Dedifferentiated amniotic fluid mesenchymal stem cell (primary cell): ENCODE results near the gene WWTR1.

Source experiments
- DNase-seq: peaks from one replicate; pipeline ENCODE4 v3.0.0-alpha.2; 2016; ENCODE audit errors: extremely low spot score

Gene WWTR1

GRCh38 chr3:149566292-149566975, 91.4 kb downstream of the WWTR1 start:
- peak; percentile 36 for DNase-seq

GRCh38 chr3:149564079-149564478, 93.7 kb downstream of the WWTR1 start:
- DNase-seq, result no peak

- no peak for DNase-seq
Measured at GRCh38 chr3:149563114-149563513, 94.7 kb downstream of the WWTR1 start.

DNA sequence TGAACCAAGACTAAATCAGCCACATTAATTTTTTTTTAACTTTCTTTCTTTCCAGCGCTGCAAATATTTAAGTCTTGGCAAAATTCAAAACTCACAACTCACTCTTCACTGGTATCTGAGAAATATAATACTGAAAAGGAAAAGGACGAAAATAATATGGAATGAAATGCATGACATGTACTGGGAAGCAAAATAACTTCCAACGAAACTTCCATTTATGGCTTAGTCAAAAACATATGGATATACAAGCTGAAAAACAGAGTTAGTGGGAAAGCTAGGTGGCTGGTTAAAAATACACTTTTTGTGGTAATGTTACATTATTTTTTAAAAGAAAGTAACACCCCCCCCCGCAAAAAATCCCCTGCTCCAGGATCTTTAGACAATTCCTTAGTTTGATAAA, 97.2 kb downstream of the WWTR1 start:
- no peak for DNase-seq

DNA sequence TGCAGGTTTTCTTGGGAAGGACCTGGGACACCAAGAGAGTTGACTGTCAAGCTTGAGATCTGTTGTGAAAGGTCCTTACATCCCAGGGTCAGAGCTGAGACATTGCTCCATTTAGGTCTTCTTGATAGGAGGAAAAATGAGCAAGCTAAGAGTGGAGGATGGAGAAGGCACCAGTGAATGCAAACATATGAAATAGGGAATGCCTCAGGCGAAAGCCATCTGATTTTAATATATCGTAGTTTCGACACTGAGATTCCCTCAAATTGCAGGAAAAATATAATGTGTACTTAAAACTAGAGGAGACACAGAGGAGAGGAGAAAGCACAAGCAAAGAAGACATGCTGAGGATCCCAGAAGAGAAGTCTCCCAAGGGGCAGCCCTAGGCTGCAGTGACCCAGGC, 97.8 kb downstream of the WWTR1 start:
- DNase-seq, result no peak

GRCh38 chr3:149559525-149559924, 98.3 kb downstream of the WWTR1 start:
- DNase-seq, result no peak

DNA sequence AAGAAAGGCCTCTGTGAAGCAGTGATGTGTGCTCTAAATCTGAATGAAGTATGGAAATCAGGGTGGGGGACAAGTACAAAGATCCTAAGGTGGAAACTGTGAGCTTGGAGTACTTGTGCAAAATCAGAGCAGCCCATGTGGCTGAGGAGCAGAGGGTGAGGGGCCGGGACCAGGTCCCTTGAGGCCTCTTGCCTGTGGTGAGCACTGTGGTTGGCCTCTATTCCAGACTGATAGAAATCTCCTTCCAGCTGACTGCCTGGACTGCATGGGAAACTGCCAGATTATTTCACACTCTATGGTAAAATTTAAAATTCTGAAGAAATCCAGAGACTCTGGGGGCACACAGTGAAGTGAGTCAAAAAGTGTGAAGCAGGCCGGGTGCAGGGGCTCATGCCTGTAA, 101.9 kb downstream of the WWTR1 start:
- no peak for DNase-seq

- DNase-seq, result no peak
Measured at GRCh38 chr3:149554826-149555225, 103.0 kb downstream of the WWTR1 start.

GRCh38 chr3:149553781-149554451, 103.9 kb downstream of the WWTR1 start:
- DNase-seq, result peak; percentile 62

DNA sequence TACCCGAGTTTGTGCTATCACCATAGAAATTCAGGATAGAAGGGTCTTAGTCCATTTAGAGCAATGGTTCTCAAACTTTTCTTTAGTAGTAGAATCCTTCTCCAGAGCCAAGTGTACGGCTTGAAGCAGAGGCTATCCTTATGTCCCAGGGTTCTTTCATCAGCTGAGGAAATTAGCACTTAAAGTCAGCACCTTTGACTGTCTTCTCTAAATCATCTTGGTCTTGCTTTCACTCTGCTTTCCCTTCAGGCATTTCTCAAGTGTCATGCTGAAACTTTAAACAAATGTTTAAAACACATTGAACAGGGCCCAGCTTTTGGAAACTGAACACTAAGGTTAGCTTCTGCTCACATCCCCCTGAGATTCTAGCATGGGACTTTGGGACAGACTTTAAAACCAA, 105.1 kb downstream of the WWTR1 start:
- no peak for DNase-seq

- no peak for DNase-seq
Measured at GRCh38 chr3:149551500-149551899, 106.3 kb downstream of the WWTR1 start.

DNA sequence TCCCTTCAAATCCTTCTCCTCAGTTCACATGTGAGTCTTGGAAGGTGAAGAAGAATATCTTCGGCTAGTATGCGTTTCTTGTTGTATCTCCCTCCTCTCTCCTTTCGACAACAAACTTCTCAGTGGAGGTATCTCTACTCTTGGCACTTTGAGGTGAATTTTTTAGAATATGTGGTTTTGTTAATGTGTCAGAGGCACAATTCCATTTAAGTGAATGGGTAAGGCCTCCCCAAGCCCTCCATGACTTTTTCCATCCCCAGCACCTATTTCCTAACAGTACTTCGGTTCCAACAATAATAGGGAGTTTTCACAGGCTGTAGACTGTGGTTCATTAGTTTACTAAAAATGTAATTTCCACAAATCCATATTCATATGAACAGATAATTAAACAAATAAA, 109.2 kb downstream of the WWTR1 start:
- DNase-seq, result no peak

GRCh38 chr3:149547954-149548668, 109.7 kb downstream of the WWTR1 start:
- peak; percentile 54 for DNase-seq

DNA sequence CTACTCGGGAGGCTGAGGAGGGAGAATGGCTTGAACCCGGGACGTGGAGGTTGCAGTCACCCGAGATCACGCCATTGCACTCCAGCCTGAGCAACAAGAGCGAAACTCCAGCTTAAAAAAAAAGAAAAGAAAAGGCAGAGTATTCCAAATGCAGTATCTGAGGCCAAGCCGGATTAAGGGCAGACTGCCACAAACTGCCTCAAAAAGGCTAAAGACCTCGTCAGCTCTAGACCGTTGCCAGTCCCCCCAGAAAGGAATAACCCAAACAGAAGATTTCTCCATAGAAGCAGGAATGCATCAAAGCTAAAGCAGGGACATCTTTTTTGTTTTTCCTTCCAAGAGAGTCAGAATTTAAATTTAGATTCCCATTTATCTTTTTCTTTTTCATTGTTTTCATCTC, 110.4 kb downstream of the WWTR1 start:
- DNase-seq, result no peak

DNA sequence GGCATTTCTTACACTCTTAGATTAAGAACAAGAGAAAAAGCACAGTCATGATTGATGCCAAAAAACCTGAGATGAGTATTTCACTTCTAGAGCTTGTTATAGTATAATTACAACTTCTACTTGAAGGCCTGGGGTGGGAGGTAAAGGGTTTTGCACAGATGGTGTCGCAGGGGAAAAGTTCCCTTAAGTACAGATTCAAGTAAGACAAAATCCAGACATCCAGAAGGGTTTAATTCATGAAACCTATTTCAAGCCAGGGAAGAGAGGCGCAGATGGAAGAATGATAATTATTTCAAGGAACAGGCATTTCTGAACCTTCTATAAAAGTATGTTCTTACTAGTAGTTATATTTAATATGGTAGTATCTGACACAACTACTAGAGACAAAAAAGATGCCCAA, 112.8 kb downstream of the WWTR1 start:
- DNase-seq, result no peak

DNA sequence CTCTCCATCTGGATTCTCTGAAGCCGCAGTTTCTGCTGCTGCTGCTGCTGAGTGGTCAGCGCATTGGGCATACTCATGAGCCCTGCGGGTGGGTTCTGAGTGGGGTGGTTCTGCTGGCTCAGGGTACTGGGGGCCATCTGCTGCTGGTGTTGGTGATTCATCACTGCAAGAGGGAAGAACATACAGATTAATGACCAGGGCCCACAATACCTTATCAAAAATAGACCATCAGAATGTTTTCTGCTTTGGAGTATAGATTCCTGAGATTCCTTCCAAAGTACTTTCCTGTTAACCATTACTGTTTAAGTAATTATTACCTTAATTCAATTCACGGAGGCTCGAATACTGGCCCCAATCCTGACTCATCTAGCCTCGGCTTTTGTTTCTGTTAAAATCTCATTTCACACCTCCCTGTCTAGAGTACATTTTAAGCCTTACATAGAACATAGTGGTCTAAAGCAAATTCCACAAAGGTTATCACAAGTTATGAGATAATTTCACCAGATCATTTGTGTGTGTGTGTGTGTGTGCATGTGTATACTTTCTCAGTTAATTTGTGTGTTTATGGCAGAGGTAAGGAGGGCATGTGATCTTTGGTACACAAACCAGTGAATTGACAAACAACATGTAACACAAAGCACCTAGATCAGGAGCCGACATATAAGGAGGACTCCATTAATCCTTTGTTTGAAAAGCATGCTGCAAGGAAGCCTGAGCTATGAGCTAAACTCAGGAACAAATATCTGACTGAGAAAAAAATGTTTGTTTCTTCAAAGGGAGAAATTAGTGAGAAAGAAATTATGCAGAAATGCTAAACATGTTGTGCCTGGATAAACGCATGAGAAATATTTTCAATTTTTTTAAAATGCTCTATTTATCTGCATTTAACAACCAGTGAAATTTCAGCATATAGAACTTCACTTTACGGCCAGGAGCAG, 115.2 kb downstream of the WWTR1 start:
- no peak for DNase-seq

DNA sequence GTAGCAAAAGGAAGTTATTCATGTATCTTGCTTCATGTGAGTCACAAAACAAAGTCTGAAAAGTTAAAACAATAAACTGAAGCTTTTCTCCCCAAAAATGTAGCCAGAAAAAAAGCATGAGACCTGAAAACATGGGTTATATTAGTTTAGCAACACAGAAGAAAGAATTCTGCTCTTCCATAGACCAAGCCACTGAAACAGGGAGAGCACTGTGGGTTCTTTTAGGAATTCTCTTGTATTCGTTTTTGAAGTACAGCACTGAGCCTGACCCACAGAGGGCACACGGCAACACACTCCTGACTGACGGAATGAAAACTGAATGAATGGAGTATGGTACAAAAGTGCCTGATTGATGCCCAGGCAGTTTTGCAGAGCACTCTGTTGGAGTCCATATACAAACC, 116.7 kb downstream of the WWTR1 start:
- DNase-seq, result no peak

DNA sequence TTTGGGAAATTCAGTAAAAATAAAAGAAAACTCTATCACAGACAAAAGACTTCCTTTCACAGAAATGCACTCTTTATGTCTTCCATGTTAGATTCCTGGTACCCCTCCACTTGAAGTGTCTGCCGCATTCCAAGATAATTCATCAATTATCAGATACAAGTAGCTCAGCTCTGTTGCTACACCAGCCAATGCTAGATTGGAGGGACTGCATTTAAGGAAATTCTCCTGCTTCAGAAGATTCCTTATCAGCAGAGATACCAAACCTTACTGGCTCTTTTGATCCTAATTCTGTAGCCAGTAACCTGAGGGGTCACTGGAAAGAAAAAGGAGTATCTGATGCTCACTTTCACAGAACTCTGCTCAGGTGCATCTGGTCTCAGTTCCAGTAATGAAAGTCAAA, 119.5 kb downstream of the WWTR1 start:
- no peak for DNase-seq

DNA sequence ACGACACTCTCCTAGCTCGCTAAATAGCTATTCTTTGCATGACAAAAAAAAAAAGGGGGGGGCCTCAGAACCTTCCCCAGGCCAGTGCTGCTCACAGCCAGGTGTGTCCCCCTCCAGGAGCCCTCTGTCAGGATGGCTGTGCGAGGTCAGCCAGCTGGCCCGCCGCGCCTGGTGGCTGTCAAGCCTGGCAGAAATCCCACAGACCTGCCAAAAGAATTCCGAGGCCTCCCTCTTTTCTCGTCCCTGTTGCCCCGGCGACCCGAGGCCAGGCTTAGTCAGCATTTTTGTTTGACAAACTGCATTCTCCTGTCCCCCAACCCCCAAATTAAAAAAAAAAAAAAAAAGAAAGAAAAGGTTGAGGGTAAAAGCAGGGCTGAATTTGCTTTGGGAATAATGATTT, 121.4 kb downstream of the WWTR1 start:
- no peak for DNase-seq

- DNase-seq, result no peak
Measured at GRCh38 chr3:149535333-149535685, 122.5 kb downstream of the WWTR1 start.

DNA sequence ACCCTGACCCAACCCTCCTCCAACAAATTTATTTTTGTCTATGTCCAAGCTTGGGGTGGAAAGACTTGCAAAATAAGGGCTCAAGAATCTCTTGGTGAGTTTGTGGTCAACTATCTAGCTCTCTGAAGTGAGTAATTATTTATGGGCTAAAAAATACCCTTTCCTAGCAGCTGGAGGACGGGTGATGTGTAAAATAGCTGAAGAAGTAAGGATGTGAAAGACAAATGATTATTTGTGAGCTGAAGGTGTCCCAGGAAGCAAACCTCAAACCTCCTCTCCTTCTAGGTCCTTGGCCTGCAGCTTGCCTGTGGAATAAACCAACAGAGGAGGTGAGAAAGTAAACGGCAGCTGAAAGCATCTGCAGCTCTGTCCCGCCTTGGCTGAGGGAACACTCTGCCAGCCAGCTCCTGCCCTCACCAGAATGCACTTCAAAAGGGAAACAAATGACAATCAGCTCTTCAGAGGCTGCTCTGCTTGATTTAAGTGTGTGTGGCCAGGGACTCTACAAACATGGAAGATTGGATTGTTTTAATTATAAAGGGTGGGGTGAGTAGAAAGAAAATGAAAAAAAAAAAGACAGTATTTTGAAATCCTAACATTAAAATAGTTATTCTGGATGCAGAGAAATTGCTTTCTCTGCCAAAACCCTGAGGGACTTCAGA, 123.0 kb downstream of the WWTR1 start:
- no peak for DNase-seq

- no peak for DNase-seq
Measured at GRCh38 chr3:149534082-149534481, 123.7 kb downstream of the WWTR1 start.
